Progenitor cell of endocrine pancreas (in vitro differentiated cells): ENCODE measurements around the gene PLA2G2C. TPM values are rescaled to one million over a fixed set of nuclear protein-coding genes. Genes with fewer than 3 reads are reported as not detected.

Experiments
- DNase-seq: peaks from one replicate; pipeline ENCODE4 v3.0.0; 2021; ENCODE audit warnings: low spot score; ENCODE audit not compliant: unreplicated experiment
- H3K27ac Mint-ChIP-seq: 2 replicates; pipeline ENCODE4 v1.8.0; 2021; ENCODE audit warnings: mild to moderate bottlenecking, moderate library complexity, mixed read lengths
- H3K27me3 Mint-ChIP-seq: 2 replicates; pipeline ENCODE4 v1.8.0; 2021; ENCODE audit warnings: mixed read lengths
- H3K36me3 Mint-ChIP-seq: 2 replicates; pipeline ENCODE4 v1.8.0; 2022; ENCODE audit warnings: mixed read lengths; ENCODE audit not compliant: insufficient read depth
- H3K4me1 Mint-ChIP-seq: 2 replicates; pipeline ENCODE4 v1.8.0; 2021; ENCODE audit warnings: low read depth, mixed read lengths
- H3K4me3 Mint-ChIP-seq: 2 replicates; pipeline ENCODE4 v1.8.0; 2021; ENCODE audit warnings: low read depth, mild to moderate bottlenecking, moderate library complexity, mixed read lengths
- H3K9me3 Mint-ChIP-seq: 2 replicates; pipeline ENCODE4 v1.8.0; 2021; ENCODE audit warnings: low read depth, mixed read lengths
- CTCF ChIP-seq: fragments of 200-600 bp; sonication (generic); IDR thresholded peaks from one replicate; pipeline ENCODE4 v1.5.0; 2021; ENCODE audit warnings: antibody characterized with exemption, mild to moderate bottlenecking; ENCODE audit not compliant: unreplicated experiment
- total RNA-seq: library from RNA; stranded (reverse); gene quantifications from 2 replicates; pipeline ENCODE4 v1.2.1, GENCODE V29; 2021

The PLA2G2C gene
- total RNA-seq, 1 donor from 2014 or later: not detected

GRCh38 chr1:20117236-20117635 lies 69.1 kb downstream of the PLA2G2C start:
- peaks cover 54% of the 10 kb centered on the region for H3K27me3 Mint-ChIP-seq
- H3K4me3 Mint-ChIP-seq: no peak overlapping the region
- no peak for DNase-seq
- TF ChIP-seq CTCF: no peak
- no peaks in the 10 kb centered on the region for H3K9me3 Mint-ChIP-seq
- H3K36me3 Mint-ChIP-seq: no peaks in the 10 kb centered on the region
- H3K4me1 Mint-ChIP-seq: peaks cover 5% of the 10 kb centered on the region
- H3K27ac Mint-ChIP-seq: no peak overlapping the region

GRCh38 chr1:20115916-20116315 lies 70.4 kb downstream of the PLA2G2C start:
- Mint-ChIP-seq H3K4me1 (peaks cover 5% of the 10 kb centered on the region), H3K36me3 (no peaks in the 10 kb centered on the region), H3K27me3 (peaks cover 43% of the 10 kb centered on the region), H3K9me3 (no peaks in the 10 kb centered on the region), H3K27ac (no peak overlapping the region), H3K4me3 (no peak overlapping the region)
- TF ChIP-seq CTCF: no peak
- no peak for DNase-seq

GRCh38 chr1:20115479-20115878 lies 70.8 kb downstream of the PLA2G2C start:
- Mint-ChIP-seq H3K9me3 (no peaks in the 10 kb centered on the region), H3K4me1 (peaks cover 5% of the 10 kb centered on the region), H3K36me3 (no peaks in the 10 kb centered on the region), H3K27ac (no peak overlapping the region), H3K27me3 (peaks cover 42% of the 10 kb centered on the region), H3K4me3 (no peak overlapping the region)
- no peak for DNase-seq
- TF ChIP-seq CTCF: no peak

- Mint-ChIP-seq H3K9me3 (no peaks in the 10 kb centered on the region), H3K4me1 (peaks cover 9% of the 10 kb centered on the region), H3K27ac (peak overlapping the region; percentile 8), H3K36me3 (no peaks in the 10 kb centered on the region), H3K27me3 (peaks cover 37% of the 10 kb centered on the region), H3K4me3 (no peak overlapping the region)
- no peak for TF ChIP-seq CTCF
- no peak for DNase-seq
Observed at GRCh38 chr1:20114021-20114648, 72.2 kb downstream of the PLA2G2C start.

Other genes starting within 250 kb of the PLA2G2C start
- gene PLA2G2A, start 206.9 kb downstream of the PLA2G2C start, total RNA-seq: 2.0 and 2.4 TPM in 2 replicates
- gene PLA2G5, start 116.3 kb downstream of the PLA2G2C start, total RNA-seq: not detected in 2 replicates
- not detected in 2 replicates for gene PLA2G2D, start 67.0 kb downstream of the PLA2G2C start, total RNA-seq
- not detected in 2 replicates for gene PLA2G2F, start 47.2 kb downstream of the PLA2G2C start, total RNA-seq
- gene UBXN10, start 422 bp downstream of the PLA2G2C start, total RNA-seq: 2.8 and 3.1 TPM in 2 replicates
- gene VWA5B1, start 104.4 kb upstream of the PLA2G2C start, total RNA-seq: 0.19 and 0.24 TPM in 2 replicates